Neural progenitor cell (in vitro differentiated cells): ENCODE results near the gene OTOS. TPM values are rescaled to one million over a fixed set of nuclear protein-coding genes. Genes with fewer than 3 reads are reported as not detected.

Source experiments
- DNase-seq: peaks from one replicate; pipeline ENCODE4 v3.0.0-alpha.2; 2016; ENCODE audit warnings: low spot score
- H2AFZ ChIP-seq: fragments of 200-600 bp; sonication (generic); replicated peaks from 2 replicates; pipeline ENCODE4 v1.6.1; 2016; ENCODE audit warnings: antibody characterized with exemption
- H3F3A ChIP-seq: fragments of 200-600 bp; sonication (generic); 2 replicates; pipeline ENCODE4 v1.6.1; 2016; ENCODE audit warnings: antibody characterized with exemption, low read depth
- H3K27ac ChIP-seq: fragments of 200-600 bp; sonication (generic); 2 replicates; pipeline ENCODE4 v1.5.1; 2016; ENCODE audit warnings: mild to moderate bottlenecking
- H3K27me3 ChIP-seq: fragments of 200-600 bp; sonication (generic); 2 replicates; pipeline ENCODE4 v1.6.1; 2016; ENCODE audit warnings: mild to moderate bottlenecking, moderate library complexity
- H3K36me3 ChIP-seq: fragments of 200-600 bp; sonication (generic); 2 replicates; pipeline ENCODE4 v1.5.1; 2016
- H3K4me1 ChIP-seq: fragments of 200-600 bp; sonication (generic); 2 replicates; pipeline ENCODE4 v1.6.1; 2016; ENCODE audit warnings: mixed run types
- H3K4me2 ChIP-seq: fragments of 200-600 bp; sonication (generic); 2 replicates; pipeline ENCODE4 v1.6.1; 2016
- H3K4me3 ChIP-seq: fragments of 200-600 bp; sonication (generic); 2 replicates; pipeline ENCODE4 v1.5.1; 2016
- H3K79me2 ChIP-seq: fragments of 200-600 bp; sonication (generic); 2 replicates; pipeline ENCODE4 v1.6.1; 2016; ENCODE audit warnings: low read depth
- H3K9ac ChIP-seq: fragments of 200-600 bp; sonication (generic); 2 replicates; pipeline ENCODE4 v1.6.1; 2016
- H3K9me3 ChIP-seq: fragments of 200-600 bp; sonication (generic); 2 replicates; pipeline ENCODE4 v1.5.1; 2016; ENCODE audit warnings: low read depth
- H4K20me1 ChIP-seq: fragments of 200-600 bp; sonication (generic); 2 replicates; pipeline ENCODE4 v1.6.1; 2016; ENCODE audit warnings: low read depth
- H3K27ac Mint-ChIP-seq: 3 replicates; pipeline ENCODE4 v1.8.0; 2021; ENCODE audit warnings: mixed read lengths
- H3K27me3 Mint-ChIP-seq: 2 replicates; pipeline ENCODE4 v1.8.0; 2022; ENCODE audit warnings: low read depth, mild to moderate bottlenecking, inconsistent platforms, moderate library complexity, mixed read lengths; ENCODE audit not compliant: insufficient read depth
- H3K36me3 Mint-ChIP-seq: 3 replicates; pipeline ENCODE4 v1.8.0; 2021; ENCODE audit warnings: mixed read lengths
- H3K4me1 Mint-ChIP-seq: 3 replicates; pipeline ENCODE4 v1.8.0; 2021; ENCODE audit warnings: mixed read lengths
- H3K4me3 Mint-ChIP-seq: 3 replicates; pipeline ENCODE4 v1.8.0; 2021; ENCODE audit warnings: mild to moderate bottlenecking, moderate library complexity, mixed read lengths
- H3K9me3 Mint-ChIP-seq: 3 replicates; pipeline ENCODE4 v1.8.0; 2020; ENCODE audit warnings: mixed read lengths
- EZH2 ChIP-seq: fragments of 200-600 bp; sonication (generic); IDR thresholded peaks from 2 replicates; pipeline ENCODE4 v1.6.1; 2017; ENCODE audit warnings: antibody characterized with exemption, mild to moderate bottlenecking, moderate library complexity
- EZH2phosphoT487 ChIP-seq: fragments of 200-600 bp; sonication (generic); IDR thresholded peaks from 2 replicates; pipeline ENCODE4 v1.6.1; 2017; ENCODE audit warnings: antibody characterized with exemption
- total RNA-seq: library from RNA; depleted of rRNA; stranded (reverse); fragments of >200 nt; gene quantifications from 2 replicates; pipeline ENCODE4 v1.2.3, GENCODE V29; 2015; ENCODE audit warnings: low replicate concordance
- TF ChIP-seq, protein P1 (sequence below): fragments of 200-600 bp; sonication (generic); IDR thresholded peaks from 2 replicates; pipeline ENCODE4 v1.5.1; 2017; ENCODE audit warnings: antibody characterized with exemption, mild to moderate bottlenecking

The OTOS gene
- total RNA-seq, 1 donor from 2014 or later: not detected

DNA sequence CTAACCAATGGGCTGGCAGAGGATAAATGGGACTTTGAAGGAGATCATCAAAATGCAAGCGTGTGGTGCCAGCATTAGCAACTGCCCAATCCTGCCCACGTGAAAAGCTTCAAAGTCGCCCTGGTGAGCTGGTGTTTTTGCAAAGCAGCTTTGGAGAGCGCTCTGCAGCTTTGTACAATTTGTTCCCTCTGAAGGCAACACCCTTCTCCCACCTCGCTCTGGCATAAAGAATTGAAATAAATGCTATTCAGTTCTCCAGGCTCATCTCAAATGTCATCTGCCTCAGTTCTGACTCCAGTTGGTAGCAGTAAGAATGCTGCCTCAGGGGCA is 7.8 kb downstream of the OTOS start:
- Mint-ChIP-seq H3K27ac (no peak overlapping the region), H3K4me1 (peaks cover 9% of the 10 kb centered on the region), H3K36me3 (peaks cover 17% of the 10 kb centered on the region), H3K9me3 (no peaks in the 10 kb centered on the region), H3K4me3 (no peak overlapping the region), H3K27me3 (peaks cover 2% of the 10 kb centered on the region)
- Histone ChIP-seq H3K79me2 (peaks cover 26% of the 10 kb centered on the region), H2AFZ (no peak overlapping the region), H3F3A (no peaks in the 10 kb centered on the region), H3K27ac (no peak overlapping the region), H3K4me1 (peaks cover 8% of the 10 kb centered on the region), H3K27me3 (peaks cover 14% of the 10 kb centered on the region), H3K9ac (no peak overlapping the region), H3K9me3 (no peaks in the 10 kb centered on the region), H3K36me3 (no peaks in the 10 kb centered on the region), H3K4me3 (no peak overlapping the region), H4K20me1 (peaks cover 18% of the 10 kb centered on the region), H3K4me2 (no peak overlapping the region)
- no peak for DNase-seq
- TF ChIP-seq, protein P1, sequence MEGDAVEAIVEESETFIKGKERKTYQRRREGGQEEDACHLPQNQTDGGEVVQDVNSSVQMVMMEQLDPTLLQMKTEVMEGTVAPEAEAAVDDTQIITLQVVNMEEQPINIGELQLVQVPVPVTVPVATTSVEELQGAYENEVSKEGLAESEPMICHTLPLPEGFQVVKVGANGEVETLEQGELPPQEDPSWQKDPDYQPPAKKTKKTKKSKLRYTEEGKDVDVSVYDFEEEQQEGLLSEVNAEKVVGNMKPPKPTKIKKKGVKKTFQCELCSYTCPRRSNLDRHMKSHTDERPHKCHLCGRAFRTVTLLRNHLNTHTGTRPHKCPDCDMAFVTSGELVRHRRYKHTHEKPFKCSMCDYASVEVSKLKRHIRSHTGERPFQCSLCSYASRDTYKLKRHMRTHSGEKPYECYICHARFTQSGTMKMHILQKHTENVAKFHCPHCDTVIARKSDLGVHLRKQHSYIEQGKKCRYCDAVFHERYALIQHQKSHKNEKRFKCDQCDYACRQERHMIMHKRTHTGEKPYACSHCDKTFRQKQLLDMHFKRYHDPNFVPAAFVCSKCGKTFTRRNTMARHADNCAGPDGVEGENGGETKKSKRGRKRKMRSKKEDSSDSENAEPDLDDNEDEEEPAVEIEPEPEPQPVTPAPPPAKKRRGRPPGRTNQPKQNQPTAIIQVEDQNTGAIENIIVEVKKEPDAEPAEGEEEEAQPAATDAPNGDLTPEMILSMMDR: no peak
- TF ChIP-seq EZH2 (no peak), EZH2phosphoT487 (no peak)

DNA sequence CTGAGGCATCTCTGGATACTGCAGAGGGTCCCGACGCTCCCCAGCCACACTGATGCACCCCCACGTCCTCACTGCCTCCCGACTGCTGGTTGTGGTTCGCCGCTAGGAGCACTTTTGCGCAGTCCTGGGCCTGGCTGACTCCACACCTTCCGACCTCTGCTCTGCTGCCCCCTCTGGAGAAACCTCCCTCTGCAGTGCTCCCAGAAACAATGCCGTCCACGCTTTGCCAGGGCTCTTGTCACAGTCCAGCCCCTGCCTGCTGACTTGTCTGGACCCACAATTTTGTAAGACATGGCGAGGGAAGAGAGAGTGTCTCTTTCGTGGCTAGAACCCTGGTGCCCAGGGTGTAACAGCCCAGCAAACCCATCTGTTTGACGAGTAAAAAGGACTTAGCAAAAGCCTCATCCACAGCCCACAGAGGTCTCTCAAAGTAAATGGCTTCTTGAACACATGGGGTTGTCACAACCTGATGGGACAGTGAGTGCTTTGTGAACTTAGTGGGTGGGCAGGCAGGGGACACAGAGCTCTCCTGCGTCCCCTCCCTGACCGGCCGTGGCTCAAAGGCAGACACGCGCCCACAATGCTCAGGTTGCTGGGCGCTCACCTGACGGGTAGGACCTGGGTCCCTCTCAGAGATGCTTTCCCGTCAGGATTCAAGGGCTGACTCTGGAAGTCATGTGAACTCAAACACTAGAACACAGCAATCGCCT is 8.4 kb downstream of the OTOS start:
- H3K36me3 ChIP-seq: no peaks in the 10 kb centered on the region
- Mint-ChIP-seq H3K36me3 (peaks cover 17% of the 10 kb centered on the region), H3K4me1 (peaks cover 9% of the 10 kb centered on the region), H3K27ac (no peak overlapping the region), H3K9me3 (no peaks in the 10 kb centered on the region), H3K27me3 (peaks cover 4% of the 10 kb centered on the region), H3K4me3 (no peak overlapping the region)
- TF ChIP-seq EZH2 (no peak), EZH2phosphoT487 (no peak)
- TF ChIP-seq, protein P1: peak; percentile 23
- H3K4me3 ChIP-seq: no peak overlapping the region
- H3K4me2 ChIP-seq: no peak overlapping the region
- no peaks in the 10 kb centered on the region for H3K9me3 ChIP-seq
- peaks cover 18% of the 10 kb centered on the region for H4K20me1 ChIP-seq
- peaks cover 9% of the 10 kb centered on the region for H3K27me3 ChIP-seq
- no peak overlapping the region for H3K9ac ChIP-seq
- H3K27ac ChIP-seq: no peak overlapping the region
- peaks cover 26% of the 10 kb centered on the region for H3K79me2 ChIP-seq
- H3F3A ChIP-seq: no peaks in the 10 kb centered on the region
- peaks cover 8% of the 10 kb centered on the region for H3K4me1 ChIP-seq
- DNase-seq: peak; percentile 33
- no peak overlapping the region for H2AFZ ChIP-seq

DNA sequence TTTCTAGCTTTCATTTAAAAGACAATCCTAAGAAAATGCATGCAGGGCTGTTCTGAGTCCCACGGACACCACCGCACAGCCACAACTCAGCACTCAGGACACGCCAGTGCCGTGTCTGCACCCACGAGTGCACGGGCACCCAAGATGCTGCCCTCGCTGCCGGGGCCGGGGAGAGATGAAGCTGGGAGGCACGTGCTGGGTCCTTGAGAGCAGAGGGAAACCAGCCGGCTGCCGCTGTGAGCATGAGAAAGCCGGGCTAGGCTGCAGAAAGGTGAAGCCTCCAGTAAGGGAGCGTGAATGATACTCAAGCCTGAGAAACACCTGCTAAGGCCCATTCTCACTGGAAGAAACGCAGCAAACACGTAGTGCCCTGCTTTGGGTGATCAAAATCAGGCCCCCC is 9.2 kb downstream of the OTOS start:
- H3K4me3 Mint-ChIP-seq: no peak overlapping the region
- Histone ChIP-seq H2AFZ (no peak overlapping the region), H3K4me2 (no peak overlapping the region), H3K36me3 (no peaks in the 10 kb centered on the region), H3K27ac (no peak overlapping the region), H3K9me3 (no peaks in the 10 kb centered on the region), H3K9ac (no peak overlapping the region), H3K27me3 (peaks cover under 1% of the 10 kb centered on the region), H3K4me1 (peaks cover 8% of the 10 kb centered on the region), H3K4me3 (no peak overlapping the region), H3F3A (no peaks in the 10 kb centered on the region), H4K20me1 (peaks cover 18% of the 10 kb centered on the region), H3K79me2 (peaks cover 26% of the 10 kb centered on the region)
- TF ChIP-seq EZH2phosphoT487 (no peak), EZH2 (no peak)
- TF ChIP-seq, protein P1: no peak
- H3K27ac Mint-ChIP-seq: no peak overlapping the region
- H3K4me1 Mint-ChIP-seq: peaks cover 9% of the 10 kb centered on the region
- no peak for DNase-seq
- peaks cover 4% of the 10 kb centered on the region for H3K27me3 Mint-ChIP-seq
- H3K36me3 Mint-ChIP-seq: peaks cover 23% of the 10 kb centered on the region
- H3K9me3 Mint-ChIP-seq: no peaks in the 10 kb centered on the region
